ENCODE data around the gene SLC35F1. TPM values are rescaled to one million over a fixed set of nuclear protein-coding genes. Genes with fewer than 3 reads are reported as not detected.

Gene SLC35F1
- total RNA-seq, 1 donor from 2014 or later = 24.3 TPM

DNA sequence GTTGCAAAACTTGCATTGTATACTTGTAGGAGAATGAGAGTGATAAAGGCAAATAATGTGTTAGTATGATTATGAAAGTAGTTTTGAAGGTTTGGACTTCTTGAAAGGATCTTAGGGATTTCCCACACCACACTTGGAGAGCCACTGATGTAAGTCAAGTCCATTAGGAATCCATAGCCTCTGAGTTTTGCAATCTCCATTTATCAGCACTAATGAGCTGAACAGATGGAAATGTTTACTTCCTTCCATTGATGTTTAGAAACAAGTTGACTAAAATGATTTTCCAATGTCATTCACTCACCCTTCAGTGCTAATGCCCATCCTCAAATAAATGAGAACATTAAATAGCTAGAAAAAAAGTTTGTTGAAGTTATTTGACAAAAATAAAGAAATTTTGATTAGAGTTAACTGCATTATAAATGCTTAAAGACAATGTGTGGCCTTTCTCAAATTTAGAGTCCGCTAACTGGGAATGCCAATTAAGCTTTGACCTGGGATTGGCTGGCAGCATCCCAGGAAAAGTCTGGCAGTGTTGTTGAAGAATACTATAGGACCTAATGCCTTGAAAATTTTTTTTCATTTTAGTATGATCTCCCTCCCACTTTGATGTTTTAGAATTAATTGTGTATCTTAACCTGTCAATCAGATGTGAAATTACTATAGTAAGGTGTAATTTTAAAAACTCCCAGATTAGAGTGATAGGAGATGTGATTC is 68.0 kb downstream of the SLC35F1 start:
- H3K27ac Mint-ChIP-seq = no peak overlapping the region
- peaks cover 13% of the 10 kb centered on the region for H3K4me1 Mint-ChIP-seq
- H3K4me3 ChIP-seq = no peak overlapping the region
- no peak overlapping the region for H3K27ac ChIP-seq
- H3K4me2 ChIP-seq = no peak overlapping the region
- no peaks in the 10 kb centered on the region for H3K4me1 ChIP-seq
- no peaks in the 10 kb centered on the region for H3K27me3 ChIP-seq
- H3F3A ChIP-seq (ENCODE audit: low read depth) = no peaks in the 10 kb centered on the region
- H3K36me3 ChIP-seq = no peaks in the 10 kb centered on the region
- TF ChIP-seq, protein P1, sequence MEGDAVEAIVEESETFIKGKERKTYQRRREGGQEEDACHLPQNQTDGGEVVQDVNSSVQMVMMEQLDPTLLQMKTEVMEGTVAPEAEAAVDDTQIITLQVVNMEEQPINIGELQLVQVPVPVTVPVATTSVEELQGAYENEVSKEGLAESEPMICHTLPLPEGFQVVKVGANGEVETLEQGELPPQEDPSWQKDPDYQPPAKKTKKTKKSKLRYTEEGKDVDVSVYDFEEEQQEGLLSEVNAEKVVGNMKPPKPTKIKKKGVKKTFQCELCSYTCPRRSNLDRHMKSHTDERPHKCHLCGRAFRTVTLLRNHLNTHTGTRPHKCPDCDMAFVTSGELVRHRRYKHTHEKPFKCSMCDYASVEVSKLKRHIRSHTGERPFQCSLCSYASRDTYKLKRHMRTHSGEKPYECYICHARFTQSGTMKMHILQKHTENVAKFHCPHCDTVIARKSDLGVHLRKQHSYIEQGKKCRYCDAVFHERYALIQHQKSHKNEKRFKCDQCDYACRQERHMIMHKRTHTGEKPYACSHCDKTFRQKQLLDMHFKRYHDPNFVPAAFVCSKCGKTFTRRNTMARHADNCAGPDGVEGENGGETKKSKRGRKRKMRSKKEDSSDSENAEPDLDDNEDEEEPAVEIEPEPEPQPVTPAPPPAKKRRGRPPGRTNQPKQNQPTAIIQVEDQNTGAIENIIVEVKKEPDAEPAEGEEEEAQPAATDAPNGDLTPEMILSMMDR (IDR thresholded peaks at IDR 0.05) = no peak
- TF ChIP-seq EZH2 (IDR thresholded peaks at IDR 0.05) = no peak
- no peak for TF ChIP-seq EZH2phosphoT487 (IDR thresholded peaks at IDR 0.05)
- H3K4me3 Mint-ChIP-seq = no peak overlapping the region
- peaks cover 4% of the 10 kb centered on the region for H3K27me3 Mint-ChIP-seq (ENCODE audit: insufficient read depth, low read depth)
- peaks cover 31% of the 10 kb centered on the region for H3K36me3 Mint-ChIP-seq
- peaks cover 32% of the 10 kb centered on the region for H3K9me3 Mint-ChIP-seq
- H2AFZ ChIP-seq (replicated peaks) = no peak overlapping the region
- DNase-seq (ENCODE audit: low spot score) = no peak
- H3K79me2 ChIP-seq (ENCODE audit: low read depth) = no peaks in the 10 kb centered on the region
- H3K9me3 ChIP-seq (ENCODE audit: low read depth) = no peaks in the 10 kb centered on the region
- no peak overlapping the region for H3K9ac ChIP-seq
- no peaks in the 10 kb centered on the region for H4K20me1 ChIP-seq (ENCODE audit: low read depth)

DNA sequence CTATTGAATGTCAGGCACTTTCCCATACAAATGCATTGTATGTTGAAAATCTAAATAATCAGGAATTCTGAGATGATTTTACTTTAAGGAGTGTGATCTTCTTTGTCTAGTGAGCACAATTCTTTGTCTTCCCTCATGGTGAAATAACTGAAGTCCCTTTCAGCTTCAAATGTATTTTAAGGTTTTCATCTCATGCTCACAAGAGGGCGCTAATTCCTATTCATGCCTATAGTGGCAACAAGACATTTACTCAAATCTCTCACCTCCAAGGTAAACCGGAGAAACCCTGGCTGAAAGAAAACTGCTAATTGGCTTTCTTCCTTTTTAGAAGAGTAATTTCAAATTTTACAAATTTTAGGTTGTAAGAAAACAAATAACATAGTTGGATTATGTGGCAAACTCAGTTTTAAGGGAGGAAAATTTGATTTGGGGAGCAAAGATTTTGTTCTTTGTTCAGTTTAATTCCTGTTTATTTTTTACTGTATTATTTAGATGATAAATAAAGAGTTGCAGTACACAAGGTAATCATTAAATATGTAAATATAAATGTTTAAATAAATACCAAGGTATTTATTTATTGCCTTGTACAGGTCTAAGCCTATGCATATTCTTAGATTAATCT is 69.1 kb downstream of the SLC35F1 start:
- H3K27ac ChIP-seq = no peak overlapping the region
- no peaks in the 10 kb centered on the region for H3K4me1 ChIP-seq

DNA sequence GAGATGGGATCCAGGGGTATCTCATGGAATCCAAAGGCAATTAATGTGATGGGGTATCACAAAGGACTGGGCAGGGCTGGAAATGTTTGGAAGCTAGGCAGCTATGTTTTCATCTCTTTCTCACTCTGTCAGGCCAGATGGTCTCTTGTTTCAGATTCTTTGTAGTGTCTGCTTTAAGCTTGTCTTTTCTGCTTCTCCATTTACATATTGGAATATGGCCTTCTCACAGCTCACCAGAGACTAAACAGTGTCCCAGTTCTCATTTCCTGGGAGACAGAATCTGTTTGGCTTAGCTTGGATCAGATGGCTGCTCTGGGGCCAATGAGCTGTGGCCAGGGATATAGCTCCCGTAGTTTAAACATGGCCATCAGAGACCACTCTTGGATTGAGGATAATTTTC is 78.9 kb downstream of the SLC35F1 start:
- TF ChIP-seq EZH2 (IDR thresholded peaks at IDR 0.05) = no peak
- TF ChIP-seq, protein P1 (IDR thresholded peaks at IDR 0.05) = no peak
- TF ChIP-seq EZH2phosphoT487 (IDR thresholded peaks at IDR 0.05) = no peak
- Histone ChIP-seq H3K4me2 (no peak overlapping the region), H3F3A (ENCODE audit: low read depth) (no peaks in the 10 kb centered on the region), H2AFZ (replicated peaks) (no peak overlapping the region), H3K9me3 (ENCODE audit: low read depth) (no peaks in the 10 kb centered on the region), H3K79me2 (ENCODE audit: low read depth) (no peaks in the 10 kb centered on the region), H3K27me3 (no peaks in the 10 kb centered on the region), H3K4me3 (no peak overlapping the region), H3K27ac (no peak overlapping the region), H3K36me3 (no peaks in the 10 kb centered on the region), H3K4me1 (no peaks in the 10 kb centered on the region), H3K9ac (no peak overlapping the region), H4K20me1 (ENCODE audit: low read depth) (no peaks in the 10 kb centered on the region)
- peaks cover under 1% of the 10 kb centered on the region for H3K27me3 Mint-ChIP-seq (ENCODE audit: insufficient read depth, low read depth)
- DNase-seq (ENCODE audit: low spot score) = no peak
- peaks cover 7% of the 10 kb centered on the region for H3K36me3 Mint-ChIP-seq
- H3K4me1 Mint-ChIP-seq = peaks cover 8% of the 10 kb centered on the region
- H3K27ac Mint-ChIP-seq = no peak overlapping the region
- no peak overlapping the region for H3K4me3 Mint-ChIP-seq
- peaks cover 9% of the 10 kb centered on the region for H3K9me3 Mint-ChIP-seq

More for the DNA sequence above, 69.1 kb downstream of the SLC35F1 start:
- peaks cover 3% of the 10 kb centered on the region for H3K27me3 Mint-ChIP-seq (ENCODE audit: insufficient read depth, low read depth)
- H3K79me2 ChIP-seq (ENCODE audit: low read depth) = no peaks in the 10 kb centered on the region
- no peak overlapping the region for H3K27ac Mint-ChIP-seq
- TF ChIP-seq, protein P1 (IDR thresholded peaks at IDR 0.05) = peak; percentile 86
- no peak for TF ChIP-seq EZH2 (IDR thresholded peaks at IDR 0.05)
- no peak overlapping the region for H3K4me3 ChIP-seq
- no peaks in the 10 kb centered on the region for H4K20me1 ChIP-seq (ENCODE audit: low read depth)
- no peaks in the 10 kb centered on the region for H3F3A ChIP-seq (ENCODE audit: low read depth)
- no peak overlapping the region for H2AFZ ChIP-seq (replicated peaks)
- peak; percentile 82 for DNase-seq (ENCODE audit: low spot score)
- no peak overlapping the region for H3K4me2 ChIP-seq
- H3K9me3 ChIP-seq (ENCODE audit: low read depth) = no peaks in the 10 kb centered on the region
- no peak overlapping the region for H3K4me3 Mint-ChIP-seq
- H3K9me3 Mint-ChIP-seq = peaks cover 27% of the 10 kb centered on the region
- no peak overlapping the region for H3K9ac ChIP-seq
- peaks cover 19% of the 10 kb centered on the region for H3K4me1 Mint-ChIP-seq
- H3K36me3 ChIP-seq = no peaks in the 10 kb centered on the region
- no peaks in the 10 kb centered on the region for H3K27me3 ChIP-seq
- peaks cover 28% of the 10 kb centered on the region for H3K36me3 Mint-ChIP-seq
